Effector memory CD8-positive, alpha-beta T cell (primary cell): Measurements from ENCODE around the gene GOT1.

ENCODE experiments used
- ATAC-seq: fragments of 150-1000 bp; cut with Tn5 transposase; replicated peaks from 2 replicates; pipeline ENCODE4 v1.10.0; 2021; ENCODE audit warnings: mild to moderate bottlenecking, moderate library complexity
- DNase-seq, 3 experiments: peaks; one replicate each; pipeline ENCODE4 v3.0.0; 2021
- H3K27ac Mint-ChIP-seq, 2 donors: one replicate each; pipeline ENCODE4 v1.8.0; 2022; ENCODE audit warnings: mild to moderate bottlenecking in 2 of 2, mixed read lengths in 2 of 2, moderate library complexity in 2 of 2
- H3K27me3 Mint-ChIP-seq, 2 donors: one replicate each; pipeline ENCODE4 v1.8.0; 2022; ENCODE audit warnings: mixed read lengths in 2 of 2
- H3K36me3 Mint-ChIP-seq: one replicate; pipeline ENCODE4 v1.8.0; 2022; ENCODE audit warnings: mild to moderate bottlenecking, moderate library complexity, mixed read lengths; ENCODE audit not compliant: insufficient read depth
- H3K4me1 Mint-ChIP-seq, 2 donors: one replicate each; pipeline ENCODE4 v1.8.0; 2022; ENCODE audit warnings: low read depth in 2 of 2, mixed read lengths in 2 of 2
- H3K4me3 Mint-ChIP-seq, 2 donors: one replicate each; pipeline ENCODE4 v1.8.0; 2022; ENCODE audit warnings: mild to moderate bottlenecking in 2 of 2, mixed read lengths in 2 of 2, moderate library complexity in 2 of 2
- H3K9me3 Mint-ChIP-seq, 2 donors: one replicate each; pipeline ENCODE4 v1.8.0; 2022; ENCODE audit warnings: mixed read lengths in 2 of 2

Gene GOT1

GRCh38 chr10:99429517-99430095 lies 818 bp downstream of the GOT1 start:
- Mint-ChIP-seq H3K4me3 (peak overlapping the region; percentile 87 to 89), H3K4me1 (peaks cover 27 to 51% of the 10 kb centered on the region in 2 donors), H3K27ac (peak overlapping the region; percentile 88 to 92), H3K27me3 (no peaks in the 10 kb centered on the region), H3K36me3 (peaks cover 11% of the 10 kb centered on the region), H3K9me3 (no peaks in the 10 kb centered on the region)
- ATAC-seq (no peak), DNase-seq (no peak)

- no peaks in the 10 kb centered on the region for H3K9me3 Mint-ChIP-seq
- ATAC-seq: no peak
- H3K36me3 Mint-ChIP-seq: peaks cover 16% of the 10 kb centered on the region
- peaks cover 25 to 46% of the 10 kb centered on the region in 2 donors for H3K4me1 Mint-ChIP-seq
- no peaks in the 10 kb centered on the region for H3K27me3 Mint-ChIP-seq
- H3K4me3 Mint-ChIP-seq: no peak overlapping the region
- H3K27ac Mint-ChIP-seq: no peak overlapping the region
- no peak for DNase-seq
Measured at GRCh38 chr10:99427566-99428190, 2.7 kb downstream of the GOT1 start.

GRCh38 chr10:99426689-99427088 lies 3.7 kb downstream of the GOT1 start:
- Mint-ChIP-seq H3K4me1 (peaks cover 20 to 37% of the 10 kb centered on the region in 2 donors), H3K36me3 (peaks cover 20% of the 10 kb centered on the region), H3K9me3 (no peaks in the 10 kb centered on the region), H3K27me3 (no peaks in the 10 kb centered on the region), H3K27ac (no peak overlapping the region), H3K4me3 (no peak overlapping the region)
- DNase-seq: no peak
- no peak for ATAC-seq

GRCh38 chr10:99425204-99425603 lies 5.2 kb downstream of the GOT1 start:
- no peak for DNase-seq
- no peak for ATAC-seq
- Mint-ChIP-seq H3K36me3 (peaks cover 11% of the 10 kb centered on the region), H3K4me3 (no peak overlapping the region), H3K4me1 (peaks cover 11 to 24% of the 10 kb centered on the region in 2 donors), H3K27me3 (no peaks in the 10 kb centered on the region), H3K9me3 (no peaks in the 10 kb centered on the region), H3K27ac (no peak overlapping the region)

GRCh38 chr10:99424656-99425055 lies 5.8 kb downstream of the GOT1 start:
- Mint-ChIP-seq H3K4me3 (no peak overlapping the region), H3K36me3 (peaks cover 11% of the 10 kb centered on the region), H3K27ac (no peak overlapping the region), H3K9me3 (no peaks in the 10 kb centered on the region), H3K4me1 (peaks cover 6 to 18% of the 10 kb centered on the region in 2 donors), H3K27me3 (no peaks in the 10 kb centered on the region)
- DNase-seq: no peak
- no peak for ATAC-seq

- DNase-seq (no peak), ATAC-seq (no peak)
- Mint-ChIP-seq H3K4me1 (peaks cover 4 to 8% of the 10 kb centered on the region in 2 donors), H3K36me3 (peaks cover 23% of the 10 kb centered on the region), H3K9me3 (no peaks in the 10 kb centered on the region), H3K27me3 (no peaks in the 10 kb centered on the region), H3K4me3 (no peak overlapping the region), H3K27ac (no peak overlapping the region)
Measured at GRCh38 chr10:99422529-99423096, 7.8 kb downstream of the GOT1 start.

- H3K4me1 Mint-ChIP-seq: peaks cover 6 to 8% of the 10 kb centered on the region in 2 donors
- H3K4me3 Mint-ChIP-seq: no peak overlapping the region
- H3K27me3 Mint-ChIP-seq: no peaks in the 10 kb centered on the region
- peak overlapping the region in 1 of 2 donors; percentile 2 for H3K27ac Mint-ChIP-seq
- H3K36me3 Mint-ChIP-seq: peaks cover 23% of the 10 kb centered on the region
- no peaks in the 10 kb centered on the region for H3K9me3 Mint-ChIP-seq
- no peak for ATAC-seq
- DNase-seq: no peak
Measured at GRCh38 chr10:99421233-99421739, 9.1 kb downstream of the GOT1 start.

- DNase-seq (no peak), ATAC-seq (no peak)
- H3K9me3 Mint-ChIP-seq: no peaks in the 10 kb centered on the region
- H3K4me3 Mint-ChIP-seq: no peak overlapping the region
- H3K4me1 Mint-ChIP-seq: peaks cover 2 to 8% of the 10 kb centered on the region in 2 donors
- no peaks in the 10 kb centered on the region for H3K27me3 Mint-ChIP-seq
- H3K27ac Mint-ChIP-seq: peak overlapping the region in 1 of 2 donors; percentile 44
- H3K36me3 Mint-ChIP-seq: peaks cover 23% of the 10 kb centered on the region
Measured at GRCh38 chr10:99419688-99420087, 10.7 kb downstream of the GOT1 start.

- ATAC-seq: no peak
- Mint-ChIP-seq H3K27ac (peak overlapping the region in 1 of 2 donors; percentile 44), H3K4me3 (no peak overlapping the region), H3K27me3 (no peaks in the 10 kb centered on the region), H3K4me1 (peaks cover 4 to 10% of the 10 kb centered on the region in 2 donors), H3K36me3 (peaks cover 23% of the 10 kb centered on the region), H3K9me3 (no peaks in the 10 kb centered on the region)
- no peak for DNase-seq
Measured at GRCh38 chr10:99418910-99419624, 11.4 kb downstream of the GOT1 start.

- no peak for ATAC-seq
- Mint-ChIP-seq H3K9me3 (no peaks in the 10 kb centered on the region), H3K36me3 (no peaks in the 10 kb centered on the region), H3K27me3 (no peaks in the 10 kb centered on the region), H3K4me1 (peaks cover 8 to 12% of the 10 kb centered on the region in 2 donors), H3K4me3 (no peak overlapping the region), H3K27ac (peak overlapping the region; percentile 41 to 80)
- no peak for DNase-seq
Measured at GRCh38 chr10:99412099-99412498, 18.3 kb downstream of the GOT1 start.

- peaks cover 8 to 12% of the 10 kb centered on the region in 2 donors for H3K4me1 Mint-ChIP-seq
- H3K27me3 Mint-ChIP-seq: no peaks in the 10 kb centered on the region
- no peak for ATAC-seq
- H3K9me3 Mint-ChIP-seq: no peaks in the 10 kb centered on the region
- peak overlapping the region in 1 of 2 donors; percentile 80 for H3K27ac Mint-ChIP-seq
- no peak for DNase-seq
- H3K36me3 Mint-ChIP-seq: no peaks in the 10 kb centered on the region
- no peak overlapping the region for H3K4me3 Mint-ChIP-seq
Measured at GRCh38 chr10:99411546-99411945, 18.9 kb downstream of the GOT1 start.

GRCh38 chr10:99410876-99411275 lies 19.5 kb downstream of the GOT1 start:
- no peak overlapping the region for H3K4me3 Mint-ChIP-seq
- no peak overlapping the region for H3K27ac Mint-ChIP-seq
- peaks cover 6 to 12% of the 10 kb centered on the region in 2 donors for H3K4me1 Mint-ChIP-seq
- H3K9me3 Mint-ChIP-seq: no peaks in the 10 kb centered on the region
- DNase-seq (no peak), ATAC-seq (no peak)
- H3K36me3 Mint-ChIP-seq: no peaks in the 10 kb centered on the region
- H3K27me3 Mint-ChIP-seq: no peaks in the 10 kb centered on the region

GRCh38 chr10:99410146-99410545 lies 20.3 kb downstream of the GOT1 start:
- H3K9me3 Mint-ChIP-seq: no peaks in the 10 kb centered on the region
- no peak overlapping the region for H3K4me3 Mint-ChIP-seq
- no peak overlapping the region for H3K27ac Mint-ChIP-seq
- ATAC-seq (no peak), DNase-seq (no peak)
- no peaks in the 10 kb centered on the region for H3K36me3 Mint-ChIP-seq
- no peaks in the 10 kb centered on the region for H3K27me3 Mint-ChIP-seq
- peaks cover 6 to 12% of the 10 kb centered on the region in 2 donors for H3K4me1 Mint-ChIP-seq
